NCI-H460 (cell line): Measurements from ENCODE around the gene ECE1. TPM values are rescaled to one million over a fixed set of nuclear protein-coding genes. Genes with fewer than 3 reads are reported as not detected.

Experiments
- DNase-seq: peaks from one replicate; pipeline ENCODE4 v3.0.0-alpha.2; 2016; ENCODE audit warnings: low read depth; ENCODE audit errors: extremely low read depth
- polyA plus RNA-seq: library from polyadenylated mRNA; depleted of rRNA; stranded (reverse); fragments of >200 nt; gene quantifications from 2 replicates; pipeline ENCODE4 v1.2.3, GENCODE V29; 2014; cell fraction: nucleus; rRNA removed
- total RNA-seq: library from RNA; depleted of rRNA; stranded (reverse); fragments of >200 nt; shearing (Covaris generic); gene quantifications from 2 replicates; pipeline ENCODE4 v1.2.3, GENCODE V29; 2014; rRNA removed

ECE1 gene
- total RNA-seq: 72.8 and 79.5 TPM in 2 replicates
- 51.6 and 72.7 TPM in 2 replicates for polyA plus RNA-seq

DNA sequence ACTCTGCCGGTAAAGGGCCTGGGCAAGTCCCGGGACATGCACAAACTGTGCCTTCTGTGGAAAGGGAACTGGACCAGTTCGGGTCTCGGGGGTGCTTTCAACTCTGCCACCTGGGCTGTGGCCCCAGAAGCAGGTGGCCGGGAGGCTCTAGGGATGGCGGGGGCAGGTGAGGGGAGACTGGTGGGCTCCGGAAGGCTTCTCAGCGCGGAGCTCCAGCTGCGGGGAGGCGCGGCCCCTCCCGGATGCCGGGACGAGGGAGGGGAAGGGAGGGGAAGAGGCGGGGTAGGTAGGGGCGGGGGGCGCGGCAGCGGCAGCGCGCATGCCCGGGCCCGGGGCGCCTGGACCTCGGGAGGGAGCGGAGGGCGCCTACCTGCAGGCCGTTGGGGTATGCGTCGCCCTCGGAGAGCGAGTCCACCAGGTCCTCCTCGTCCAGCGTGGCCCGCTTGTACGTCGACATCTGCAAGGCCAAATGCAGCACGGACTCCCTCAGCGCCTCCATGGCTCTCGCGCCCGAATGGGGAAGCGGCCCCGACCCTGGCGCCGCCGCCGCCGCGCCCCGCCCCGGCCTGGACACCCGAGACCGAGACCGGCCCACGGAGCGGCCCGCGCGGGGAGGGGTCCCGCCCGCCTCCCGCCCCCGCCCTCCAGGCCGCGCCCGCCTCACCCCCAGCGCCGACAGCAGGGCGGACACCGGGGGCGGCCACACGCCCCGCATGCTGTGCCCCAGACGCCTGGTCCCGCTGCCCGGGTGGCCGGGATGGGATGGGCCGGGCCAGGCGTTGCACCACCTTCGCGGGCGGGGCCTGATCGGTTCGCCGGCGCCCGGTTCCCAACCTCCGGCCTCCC is at the start of gene ECE1:
Gene ECE1, minus strand, starts transcription at position 764 of the 846 bp plus-strand sequence. Its CDS starts 49 bp downstream, at position 715.
- DNase-seq: no peak

DNA sequence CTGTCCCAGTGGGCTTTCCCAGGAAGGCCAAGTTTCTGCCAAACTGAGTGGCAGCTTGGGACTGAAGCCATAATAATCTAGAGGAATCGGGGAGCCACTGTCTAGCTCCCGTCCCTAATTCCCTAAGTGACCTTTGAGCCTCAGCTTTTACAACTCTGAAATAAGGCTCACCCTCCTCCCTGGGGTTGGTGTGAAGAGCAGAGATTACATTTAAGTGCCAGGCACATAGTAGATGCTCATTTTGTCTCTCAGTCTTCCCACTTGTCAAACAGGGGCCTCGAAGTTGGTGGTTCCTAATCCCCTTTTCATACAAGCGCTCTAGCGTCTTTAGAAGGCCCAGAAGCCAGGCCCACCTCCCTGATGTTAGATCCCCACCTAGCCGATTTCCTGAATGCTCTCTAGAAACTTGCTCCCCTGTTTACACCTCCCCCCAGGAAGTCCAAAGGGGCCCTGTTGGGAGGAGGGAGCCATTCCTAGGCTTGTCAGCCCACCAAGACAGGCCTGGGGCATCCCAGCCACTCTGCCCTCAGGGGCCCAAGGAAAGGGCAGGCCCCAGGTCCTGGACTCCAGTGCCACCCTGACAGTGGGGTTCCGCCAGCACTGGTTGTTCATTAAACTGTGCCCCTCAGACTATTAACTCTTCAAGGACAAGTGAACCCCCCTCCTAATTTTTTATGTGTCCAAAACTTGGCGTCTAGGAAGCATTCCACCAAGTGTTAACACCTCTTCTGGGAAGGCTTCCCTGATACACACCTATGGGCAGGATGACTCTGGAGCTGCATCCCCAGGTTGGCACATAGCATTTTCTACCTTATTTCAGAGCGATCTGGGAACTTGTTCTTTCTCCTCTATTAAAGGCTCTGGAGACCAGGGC is 49.3 kb upstream of the ECE1 start:
- DNase-seq: no peak

DNA sequence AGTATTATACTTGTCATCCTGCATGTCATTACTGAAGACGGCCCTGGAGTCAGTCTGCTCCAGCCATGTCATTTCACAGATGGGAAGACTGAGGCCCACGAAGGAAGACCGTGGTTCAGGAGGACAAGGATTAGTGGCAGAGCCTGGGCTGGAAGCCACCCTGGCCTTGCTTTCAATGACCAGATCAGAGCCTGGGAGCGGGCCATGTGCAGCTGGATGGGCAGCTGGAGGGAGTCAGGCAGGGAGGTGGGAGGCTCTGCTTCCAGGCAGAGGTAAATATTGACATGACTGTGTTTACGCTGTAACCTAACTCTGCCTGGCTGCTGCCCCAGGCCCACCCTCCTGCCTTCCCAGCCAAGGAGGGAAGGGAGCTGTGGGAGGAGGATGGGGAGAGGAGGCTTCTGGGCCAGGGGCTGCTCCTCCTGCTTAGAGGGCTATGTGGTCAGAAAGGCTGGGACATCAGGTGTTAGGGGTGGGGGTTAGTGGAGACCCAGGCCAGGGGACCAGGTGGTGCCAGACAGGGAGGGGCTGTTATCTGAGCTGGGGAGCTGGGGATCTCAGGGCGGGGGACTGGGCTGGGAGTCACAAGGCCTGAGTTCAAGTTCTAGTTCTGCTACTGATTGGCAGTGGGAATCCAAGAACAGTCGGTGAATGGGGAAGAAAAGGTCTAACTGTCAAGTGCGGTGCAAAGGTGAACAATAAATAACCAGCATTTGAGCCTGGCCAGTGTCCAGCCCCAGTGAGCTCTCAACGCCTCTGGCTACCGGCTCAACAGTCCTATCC is 48.5 kb upstream of the ECE1 start:
- DNase-seq: peak; percentile 51

- peak; percentile 72 for DNase-seq
Observed at GRCh38 chr1:21337928-21338572, 47.8 kb upstream of the ECE1 start.

DNA sequence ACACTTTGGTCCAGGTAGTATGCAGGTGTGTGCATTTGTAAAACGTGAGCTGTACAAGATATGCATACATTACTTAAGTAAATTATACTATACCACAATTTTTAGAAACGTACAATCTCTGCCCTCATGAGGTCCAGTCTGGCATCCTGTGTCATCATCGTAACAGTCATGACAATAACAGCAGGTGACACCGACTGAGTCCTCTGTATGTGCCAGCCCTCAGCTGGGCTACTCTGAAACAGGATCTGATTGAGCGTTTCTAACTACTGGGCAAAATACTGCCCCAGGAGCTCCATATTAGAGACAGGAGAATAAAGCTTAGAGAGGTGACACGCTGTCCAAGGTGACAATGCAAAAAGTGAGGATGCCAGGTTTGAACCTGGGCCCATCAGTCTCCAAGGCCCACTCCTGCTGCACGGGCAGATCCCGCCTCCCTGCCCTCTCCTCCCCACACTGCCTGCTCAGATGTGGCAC is 47.2 kb upstream of the ECE1 start:
- DNase-seq: no peak

DNA sequence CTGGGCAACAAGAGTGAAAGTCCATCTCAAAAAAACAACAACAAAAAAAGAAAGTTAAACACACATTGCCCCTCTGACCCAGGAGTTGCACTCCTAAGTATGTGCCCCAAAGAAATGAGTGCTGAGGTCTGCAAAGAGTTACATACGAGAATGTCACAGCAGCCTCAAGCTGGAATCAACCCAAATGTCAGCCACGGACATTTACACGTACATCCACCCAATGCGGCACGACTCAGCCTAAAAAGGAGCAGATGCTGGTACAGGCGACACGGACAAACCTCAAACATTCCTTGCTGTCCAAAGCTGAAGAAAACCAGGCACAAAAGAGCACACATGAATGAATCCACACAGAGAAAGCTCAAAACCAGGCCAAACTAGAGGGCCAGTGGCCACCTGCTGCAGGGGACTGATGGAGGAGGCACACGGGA is 46.8 kb upstream of the ECE1 start:
- DNase-seq: no peak

- DNase-seq: no peak
Observed at GRCh38 chr1:21335750-21336224, 45.5 kb upstream of the ECE1 start.

GRCh38 chr1:21335088-21335691 is 44.9 kb upstream of the ECE1 start:
- DNase-seq: no peak

DNA sequence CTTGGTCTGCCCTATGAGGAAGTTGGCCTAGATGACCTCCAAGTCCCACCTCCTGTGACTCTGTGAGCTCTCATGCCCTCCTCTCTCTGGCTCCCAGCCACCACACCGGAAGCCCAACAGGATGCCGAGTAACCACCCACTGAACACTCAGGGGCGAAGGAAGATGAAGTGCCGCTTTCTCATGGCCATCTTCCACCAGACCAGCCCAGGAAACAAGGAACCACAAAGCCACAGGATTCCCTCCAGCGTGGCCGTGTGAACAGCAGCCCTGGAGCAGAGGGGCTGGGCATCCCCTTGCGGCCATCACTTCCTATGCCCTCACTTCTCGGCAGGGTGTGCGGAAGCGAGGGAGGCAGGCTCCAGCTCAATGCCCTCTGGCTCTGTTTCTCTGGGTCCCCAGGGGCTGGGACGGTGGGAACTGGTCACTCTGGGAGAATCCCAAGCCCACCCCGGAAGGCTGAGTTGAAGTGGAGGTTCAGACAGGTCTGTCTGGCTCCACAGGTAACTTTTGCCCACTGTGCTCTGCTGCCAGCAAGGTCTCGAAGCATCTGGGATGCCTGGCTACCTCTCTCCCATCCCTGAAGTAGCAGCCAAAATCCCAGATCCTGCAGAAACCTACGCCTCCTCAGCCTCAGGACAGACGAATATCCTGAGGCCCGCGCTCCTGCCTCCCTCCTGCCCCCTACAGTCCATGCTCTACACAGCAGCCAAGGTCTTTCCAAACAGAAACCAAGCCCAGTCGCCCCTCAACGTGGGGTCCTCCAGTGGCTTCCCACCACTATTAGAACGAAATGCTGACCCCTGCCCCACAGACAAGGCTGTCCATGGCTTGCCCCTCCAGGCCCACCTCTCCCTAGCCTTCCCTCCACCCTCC is 44.2 kb upstream of the ECE1 start:
- DNase-seq: peak; percentile 62

GRCh38 chr1:21333824-21334213 is 43.6 kb upstream of the ECE1 start:
- DNase-seq: no peak

GRCh38 chr1:21332554-21333311 is 42.5 kb upstream of the ECE1 start:
- DNase-seq: no peak

DNA sequence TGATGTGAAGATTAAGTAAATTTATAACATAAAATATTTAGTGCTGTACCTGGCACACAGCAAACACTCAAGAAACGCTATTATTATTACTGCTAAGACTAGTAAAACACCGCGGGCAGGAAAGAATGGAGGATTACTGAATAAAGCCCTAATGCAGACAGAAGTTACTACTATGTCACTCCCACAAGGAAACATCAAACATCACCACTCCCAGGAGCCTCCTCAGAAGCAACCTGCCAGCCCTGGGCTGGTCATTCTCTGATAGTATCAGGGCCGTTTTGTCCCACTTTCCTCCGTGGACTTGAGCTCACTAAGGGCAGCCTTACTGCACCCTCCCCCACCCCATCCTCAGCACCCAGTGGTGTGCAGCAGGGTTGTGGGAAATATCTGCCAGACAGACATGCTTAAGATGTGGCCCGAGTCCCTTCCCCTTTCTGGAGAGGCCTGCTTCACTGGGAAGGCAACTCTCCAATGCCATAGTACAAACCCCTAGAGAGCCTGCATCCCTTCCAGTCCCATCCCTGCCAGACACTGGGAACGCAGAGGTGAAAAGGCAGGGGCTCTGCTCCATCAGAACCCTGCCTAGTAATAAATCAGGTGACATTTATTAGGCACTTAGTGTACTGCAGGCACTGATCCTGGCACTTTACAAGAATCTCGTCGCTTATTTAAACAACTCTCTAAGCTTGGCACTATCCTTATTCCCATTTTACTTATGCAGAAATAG is 41.7 kb upstream of the ECE1 start:
- no peak for DNase-seq

DNA sequence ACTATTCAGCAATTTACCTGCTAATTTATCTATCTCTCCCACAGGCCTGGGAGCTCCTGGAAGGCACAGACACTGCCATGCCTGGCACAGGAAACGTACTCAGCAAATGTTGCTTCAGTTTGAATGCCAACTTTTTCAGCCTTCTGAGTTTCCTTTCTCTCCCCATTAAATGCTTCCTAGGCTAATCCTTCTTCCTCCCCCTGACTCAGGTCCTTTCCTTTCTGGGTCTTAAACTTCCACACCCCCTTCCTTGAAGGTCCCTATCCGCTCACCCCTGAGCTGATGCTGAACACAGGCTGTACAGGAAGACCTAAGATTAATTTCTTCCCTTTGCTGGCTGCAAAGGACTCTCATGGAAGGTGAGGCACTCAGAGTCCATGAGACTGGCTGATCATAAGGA is 40.3 kb upstream of the ECE1 start:
- DNase-seq: no peak

DNA sequence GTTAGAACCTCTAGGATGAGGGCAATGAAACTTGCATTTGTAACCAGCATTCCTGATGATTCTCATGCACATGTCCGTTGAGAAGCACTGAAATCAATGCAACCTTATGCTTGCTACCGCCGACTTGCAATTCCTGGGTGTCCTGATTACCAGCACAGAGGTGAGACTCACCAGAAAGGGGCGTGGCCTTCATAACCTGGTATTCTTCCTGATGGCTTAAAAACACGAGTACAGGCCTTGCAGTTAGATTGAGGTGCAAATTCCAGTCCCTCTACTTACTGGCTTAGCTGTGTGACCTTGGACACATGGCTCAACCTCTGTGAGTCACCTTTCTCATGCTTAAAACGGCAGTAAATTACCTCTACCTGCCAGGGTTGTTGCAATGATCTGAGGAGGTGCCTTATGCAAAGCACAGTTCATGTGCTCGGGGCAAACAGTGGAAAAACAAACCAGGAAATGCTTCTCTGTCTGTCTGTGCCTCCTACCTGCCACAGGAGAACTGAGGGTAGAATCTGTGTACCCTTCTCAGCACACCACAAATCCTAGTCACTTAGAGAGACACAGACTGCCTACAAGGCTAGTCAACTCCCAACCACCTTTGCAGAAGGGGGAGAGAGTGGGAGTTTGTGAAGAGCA is 39.1 kb upstream of the ECE1 start:
- DNase-seq: no peak

DNA sequence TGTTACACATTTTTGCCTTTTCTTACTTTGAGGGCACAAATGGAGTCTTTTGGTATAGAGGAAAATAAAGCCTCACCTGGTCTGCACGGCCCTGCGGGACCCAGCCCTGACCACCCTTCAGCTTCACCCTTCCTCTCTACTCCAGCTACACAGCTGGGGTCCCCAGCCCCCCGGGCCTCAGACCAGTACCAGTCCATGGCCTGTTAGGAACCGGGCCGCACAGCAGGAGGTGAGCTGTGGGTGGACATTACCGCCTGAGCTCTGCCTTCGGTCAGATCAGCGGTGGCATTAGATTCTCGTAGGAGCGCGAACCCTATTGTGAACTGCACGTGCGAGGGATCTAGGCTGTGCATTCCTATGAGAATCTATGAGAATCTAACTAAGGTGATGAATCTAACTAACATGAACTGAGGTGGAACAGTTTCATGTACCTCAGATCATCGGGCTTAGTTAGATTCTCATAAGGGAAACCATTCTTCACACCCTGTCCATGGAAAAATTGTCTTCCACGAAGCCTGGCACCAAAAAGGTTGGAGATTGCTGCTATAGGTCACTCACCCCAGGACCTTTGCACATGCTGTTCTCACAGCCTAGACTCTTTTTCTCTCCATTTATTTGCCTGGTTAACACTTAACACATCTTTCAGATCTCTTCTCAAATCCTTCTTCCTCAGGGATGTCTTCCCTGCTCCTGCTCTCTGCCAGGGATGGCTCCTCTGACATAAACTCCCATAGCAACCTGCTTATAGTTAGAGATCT is 37.5 kb upstream of the ECE1 start:
- no peak for DNase-seq

DNA sequence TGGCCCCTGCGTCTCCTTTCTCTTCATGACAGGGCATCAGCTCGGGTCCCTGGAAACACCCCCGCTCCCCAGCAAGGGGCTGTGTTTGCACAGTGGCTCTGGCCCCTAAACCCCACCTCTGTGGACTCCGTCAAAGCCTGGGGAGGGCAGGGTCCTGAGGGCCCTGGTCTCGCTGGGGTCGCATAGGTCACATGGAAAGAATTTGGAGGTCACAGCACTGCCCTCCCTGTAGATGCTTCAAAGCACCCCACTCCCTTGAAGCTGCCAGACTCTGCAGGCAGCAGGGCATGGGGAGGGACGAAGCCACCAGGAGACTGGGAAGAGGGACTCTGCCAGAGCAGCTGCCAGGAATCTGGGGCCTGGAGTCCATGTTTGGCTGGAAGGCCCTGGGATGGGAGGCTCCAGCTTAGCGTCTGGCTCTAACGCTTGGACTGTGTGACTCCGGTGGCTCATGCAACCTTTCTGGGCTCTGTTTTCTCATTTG is 36.6 kb upstream of the ECE1 start:
- no peak for DNase-seq
